ENCODE measurements around the gene GLS2. TPM values are rescaled to one million over a fixed set of nuclear protein-coding genes. Genes with fewer than 3 reads are reported as not detected.

The GLS2 gene
- total RNA-seq, 1 experiment from 2014 or later, result 14.7 TPM

- Histone ChIP-seq H3K9me3 (no peaks in the 10 kb centered on the region), H3K4me1 (peaks cover 4% of the 10 kb centered on the region; the same call in 1 of the 2 replicates), H3K36me3 (ENCODE audit: control insufficient read depth, insufficient read depth, low read length) (no peaks in the 10 kb centered on the region), H3K27me3 (replicated peaks; ENCODE audit: control insufficient read depth, insufficient read depth, low read length) (no peaks in the 10 kb centered on the region), H3K4me3 (ENCODE audit: low read depth, low read length) (no peak overlapping the region)
- DNase-seq, result no peak
- intact Hi-C loops (cut with micrococcal nuclease; ENCODE audit: unreplicated experiment), result no loop called here
- Mint-ChIP-seq H3K9me3 (ENCODE audit: unreplicated experiment) (no peaks in the 10 kb centered on the region), H3K36me3 (ENCODE audit: insufficient read depth, unreplicated experiment) (peaks cover 7% of the 10 kb centered on the region), H3K4me3 (ENCODE audit: unreplicated experiment) (no peak overlapping the region), H3K4me1 (ENCODE audit: low read depth, unreplicated experiment) (peaks cover 7% of the 10 kb centered on the region), H3K27me3 (ENCODE audit: insufficient read depth, unreplicated experiment) (no peaks in the 10 kb centered on the region), H3K27ac (ENCODE audit: unreplicated experiment) (no peak overlapping the region)
- ChIA-PET CTCF (no interaction called here), POLR2A (no interaction called here)
- no TSS peak for BruUV-seq (replicated peaks)
- no peak for TF ChIP-seq CTCF (IDR thresholded peaks at IDR 0.05; ENCODE audit: insufficient read depth in 1 of 2, low read depth in 1 of 2, low read length in 1 of 2, severe bottlenecking in 1 of 2, unreplicated experiment in 1 of 2)
Measured at GRCh38 chr12:56451147-56451546, 36.8 kb downstream of the GLS2 start.

GRCh38 chr12:56450241-56450640 is 37.7 kb downstream of the GLS2 start:
- Mint-ChIP-seq H3K36me3 (ENCODE audit: insufficient read depth, unreplicated experiment) (peaks cover 13% of the 10 kb centered on the region), H3K9me3 (ENCODE audit: unreplicated experiment) (no peaks in the 10 kb centered on the region), H3K27me3 (ENCODE audit: insufficient read depth, unreplicated experiment) (no peaks in the 10 kb centered on the region), H3K4me1 (ENCODE audit: low read depth, unreplicated experiment) (peaks cover 7% of the 10 kb centered on the region), H3K27ac (ENCODE audit: unreplicated experiment) (peak overlapping the region; percentile 89), H3K4me3 (ENCODE audit: unreplicated experiment) (peak overlapping the region; percentile 83)
- no peaks in the 10 kb centered on the region for H3K9me3 ChIP-seq
- intact Hi-C loops (cut with micrococcal nuclease; ENCODE audit: unreplicated experiment), result no loop called here
- H3K27me3 ChIP-seq (replicated peaks; ENCODE audit: control insufficient read depth, insufficient read depth, low read length), result no peaks in the 10 kb centered on the region
- no peak for TF ChIP-seq CTCF (IDR thresholded peaks at IDR 0.05; ENCODE audit: insufficient read depth in 1 of 2, low read depth in 1 of 2, low read length in 1 of 2, severe bottlenecking in 1 of 2, unreplicated experiment in 1 of 2)
- ChIA-PET POLR2A (interaction anchor here (1.2 to 2.2 kb wide), 2 partner anchors 13 to 90 kb away, joined by 3 to 15 read pairs; partner anchors contain the start of gene STAT2), CTCF (interaction anchor here (1.3 to 2.5 kb wide), 2 partner anchors 14 to 90 kb away, joined by 5 to 12 read pairs; partner anchors contain the start of gene STAT2)
- no peak overlapping the region; the same call in 1 of the 2 replicates for H3K4me3 ChIP-seq (ENCODE audit: low read depth, low read length)
- BruUV-seq (replicated peaks), result no TSS peak
- DNase-seq, result no peak
- no peaks in the 10 kb centered on the region for H3K36me3 ChIP-seq (ENCODE audit: control insufficient read depth, insufficient read depth, low read length)
- H3K4me1 ChIP-seq, result peaks cover 4% of the 10 kb centered on the region; the same call in 1 of the 2 replicates

GRCh38 chr12:56449622-56449984 is 38.4 kb downstream of the GLS2 start:
- peak overlapping the region; percentile 65 for H3K4me3 ChIP-seq (ENCODE audit: low read depth, low read length)
- no peaks in the 10 kb centered on the region for H3K36me3 ChIP-seq (ENCODE audit: control insufficient read depth, insufficient read depth, low read length)
- ChIA-PET POLR2A (interaction anchor here (0.9 to 2.2 kb wide), 7 partner anchors 9 to 150 kb away, joined by 3 to 15 read pairs (median 3); partner anchors contain the start of genes CNPY2, PAN2 and STAT2), CTCF (interaction anchor here (0.5 to 2.5 kb wide), 7 partner anchors 10 to 134 kb away, joined by 3 to 12 read pairs (median 4); partner anchors contain the start of genes CNPY2 and STAT2)
- peaks cover 11% of the 10 kb centered on the region for H3K4me1 Mint-ChIP-seq (ENCODE audit: low read depth, unreplicated experiment)
- H3K4me3 Mint-ChIP-seq (ENCODE audit: unreplicated experiment), result peak overlapping the region; percentile 83
- H3K9me3 Mint-ChIP-seq (ENCODE audit: unreplicated experiment), result peaks cover 6% of the 10 kb centered on the region
- H3K27ac Mint-ChIP-seq (ENCODE audit: unreplicated experiment), result peak overlapping the region; percentile 89
- TF ChIP-seq CTCF (IDR thresholded peaks at IDR 0.05; ENCODE audit: insufficient read depth in 1 of 2, low read depth in 1 of 2, low read length in 1 of 2, severe bottlenecking in 1 of 2, unreplicated experiment in 1 of 2), result no peak
- no peaks in the 10 kb centered on the region for H3K9me3 ChIP-seq
- TSS peak; percentile 97 for BruUV-seq (replicated peaks)
- peaks cover 17% of the 10 kb centered on the region for H3K36me3 Mint-ChIP-seq (ENCODE audit: insufficient read depth, unreplicated experiment)
- H3K27me3 Mint-ChIP-seq (ENCODE audit: insufficient read depth, unreplicated experiment), result no peaks in the 10 kb centered on the region
- no peaks in the 10 kb centered on the region for H3K27me3 ChIP-seq (replicated peaks; ENCODE audit: control insufficient read depth, insufficient read depth, low read length)
- H3K4me1 ChIP-seq, result peaks cover 4% of the 10 kb centered on the region; the same call in 1 of the 2 replicates
- intact Hi-C loops (cut with micrococcal nuclease; ENCODE audit: unreplicated experiment), result loop anchor here (1.0 to 5.0 kb wide), 3 partner anchors 15 to 117 kb away; partner anchors contain the start of genes PAN2 and STAT2
- no peak for DNase-seq
